Cardiac fibroblast (primary cell): ENCODE data around the gene TRPC4AP.

Experiments
- DNase-seq, 2 donors: peaks; one replicate each; pipeline versions ENCODE4 v3.0.0 to v3.0.0-alpha.2; 2010; ENCODE audit warnings: low read depth in 2 of 2
- H3K4me3 ChIP-seq, 2 donors: replicated peaks in 1 of 2; 1 replicate in 1 of 2; 2 replicates in 1 of 2; pipeline ENCODE4 v1.5.1; 2011; ENCODE audit warnings: low read depth in 2 of 2, low read length in 2 of 2, mild to moderate bottlenecking in 2 of 2, moderate library complexity in 1 of 2
- TF ChIP-seq, protein P1 (sequence below): IDR thresholded peaks from one replicate; pipeline ENCODE4 v1.5.1; 2011; ENCODE audit warnings: low read depth, mild to moderate bottlenecking, low read length, inconsistent platforms

TRPC4AP gene

DNA sequence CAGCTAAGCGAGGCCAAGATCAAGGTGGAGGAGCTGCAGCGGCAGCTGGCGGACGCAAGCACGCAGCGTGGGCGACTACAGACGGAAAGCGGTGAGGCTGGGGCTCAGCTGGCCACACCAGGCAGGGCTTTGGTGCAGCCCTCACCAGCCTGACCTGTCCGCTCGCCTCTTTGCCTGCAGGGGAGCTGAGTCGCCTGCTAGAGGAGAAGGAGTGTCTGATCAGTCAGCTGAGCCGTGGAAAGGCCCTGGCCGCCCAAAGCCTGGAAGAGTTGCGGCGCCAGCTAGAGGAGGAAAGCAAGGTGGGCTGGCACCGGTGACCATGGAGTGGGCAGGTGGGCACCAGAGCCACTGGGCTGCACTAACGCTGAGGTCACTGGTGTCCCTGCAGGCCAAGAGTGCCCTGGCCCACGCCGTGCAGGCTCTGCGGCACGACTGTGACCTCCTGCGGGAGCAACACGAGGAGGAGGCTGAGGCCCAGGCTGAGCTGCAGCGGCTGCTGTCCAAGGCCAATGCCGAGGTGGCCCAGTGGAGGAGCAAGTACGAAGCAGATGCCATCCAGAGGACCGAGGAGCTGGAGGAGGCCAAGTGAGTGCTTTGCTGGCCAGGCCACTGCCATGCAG lies 94.2 kb downstream of the TRPC4AP start:
- no peak for DNase-seq
- H3K4me3 ChIP-seq, result no peak overlapping the region
- TF ChIP-seq, protein P1, sequence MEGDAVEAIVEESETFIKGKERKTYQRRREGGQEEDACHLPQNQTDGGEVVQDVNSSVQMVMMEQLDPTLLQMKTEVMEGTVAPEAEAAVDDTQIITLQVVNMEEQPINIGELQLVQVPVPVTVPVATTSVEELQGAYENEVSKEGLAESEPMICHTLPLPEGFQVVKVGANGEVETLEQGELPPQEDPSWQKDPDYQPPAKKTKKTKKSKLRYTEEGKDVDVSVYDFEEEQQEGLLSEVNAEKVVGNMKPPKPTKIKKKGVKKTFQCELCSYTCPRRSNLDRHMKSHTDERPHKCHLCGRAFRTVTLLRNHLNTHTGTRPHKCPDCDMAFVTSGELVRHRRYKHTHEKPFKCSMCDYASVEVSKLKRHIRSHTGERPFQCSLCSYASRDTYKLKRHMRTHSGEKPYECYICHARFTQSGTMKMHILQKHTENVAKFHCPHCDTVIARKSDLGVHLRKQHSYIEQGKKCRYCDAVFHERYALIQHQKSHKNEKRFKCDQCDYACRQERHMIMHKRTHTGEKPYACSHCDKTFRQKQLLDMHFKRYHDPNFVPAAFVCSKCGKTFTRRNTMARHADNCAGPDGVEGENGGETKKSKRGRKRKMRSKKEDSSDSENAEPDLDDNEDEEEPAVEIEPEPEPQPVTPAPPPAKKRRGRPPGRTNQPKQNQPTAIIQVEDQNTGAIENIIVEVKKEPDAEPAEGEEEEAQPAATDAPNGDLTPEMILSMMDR, result no peak

DNA sequence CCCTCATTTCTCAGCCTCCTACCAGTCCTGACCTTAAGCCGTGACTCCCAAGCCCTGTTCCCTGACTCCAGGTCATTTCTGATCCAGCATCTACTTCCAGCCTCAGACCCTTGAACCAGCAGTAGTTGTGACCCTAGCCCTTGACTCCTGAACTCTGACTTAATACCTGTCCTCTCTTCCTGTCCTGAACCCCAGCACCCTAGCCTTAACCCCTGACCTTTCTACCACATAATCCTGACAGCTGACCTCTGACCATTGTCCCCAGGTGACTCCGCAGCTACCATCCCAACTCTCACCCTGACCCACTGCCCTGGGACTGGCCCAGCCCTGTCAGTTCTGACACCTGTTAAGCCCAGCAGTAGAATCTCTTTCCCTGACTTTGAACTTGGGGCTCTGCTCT lies 94.8 kb downstream of the TRPC4AP start:
- TF ChIP-seq, protein P1, result no peak
- DNase-seq, result no peak

DNA sequence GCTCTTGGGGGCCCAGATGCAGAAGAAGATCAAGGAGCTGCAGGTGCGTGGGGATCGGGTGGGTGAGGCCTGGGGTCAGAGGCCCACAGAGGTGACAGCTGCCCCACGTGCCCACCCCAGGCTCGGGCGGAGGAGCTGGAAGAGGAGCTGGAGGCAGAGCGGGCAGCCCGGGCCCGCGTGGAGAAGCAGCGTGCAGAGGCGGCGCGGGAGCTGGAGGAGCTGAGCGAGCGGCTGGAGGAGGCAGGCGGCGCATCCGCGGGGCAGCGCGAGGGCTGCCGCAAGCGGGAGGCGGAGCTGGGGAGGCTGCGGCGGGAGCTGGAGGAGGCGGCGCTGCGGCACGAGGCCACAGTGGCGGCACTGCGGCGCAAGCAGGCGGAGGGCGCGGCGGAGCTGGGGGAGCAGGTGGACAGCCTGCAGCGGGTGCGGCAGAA lies 95.5 kb downstream of the TRPC4AP start:
- TF ChIP-seq, protein P1, result no peak
- DNase-seq, result no peak
- no peak overlapping the region for H3K4me3 ChIP-seq

More for the DNA sequence above, 94.8 kb downstream of the TRPC4AP start:
- H3K4me3 ChIP-seq, result no peak overlapping the region

DNA sequence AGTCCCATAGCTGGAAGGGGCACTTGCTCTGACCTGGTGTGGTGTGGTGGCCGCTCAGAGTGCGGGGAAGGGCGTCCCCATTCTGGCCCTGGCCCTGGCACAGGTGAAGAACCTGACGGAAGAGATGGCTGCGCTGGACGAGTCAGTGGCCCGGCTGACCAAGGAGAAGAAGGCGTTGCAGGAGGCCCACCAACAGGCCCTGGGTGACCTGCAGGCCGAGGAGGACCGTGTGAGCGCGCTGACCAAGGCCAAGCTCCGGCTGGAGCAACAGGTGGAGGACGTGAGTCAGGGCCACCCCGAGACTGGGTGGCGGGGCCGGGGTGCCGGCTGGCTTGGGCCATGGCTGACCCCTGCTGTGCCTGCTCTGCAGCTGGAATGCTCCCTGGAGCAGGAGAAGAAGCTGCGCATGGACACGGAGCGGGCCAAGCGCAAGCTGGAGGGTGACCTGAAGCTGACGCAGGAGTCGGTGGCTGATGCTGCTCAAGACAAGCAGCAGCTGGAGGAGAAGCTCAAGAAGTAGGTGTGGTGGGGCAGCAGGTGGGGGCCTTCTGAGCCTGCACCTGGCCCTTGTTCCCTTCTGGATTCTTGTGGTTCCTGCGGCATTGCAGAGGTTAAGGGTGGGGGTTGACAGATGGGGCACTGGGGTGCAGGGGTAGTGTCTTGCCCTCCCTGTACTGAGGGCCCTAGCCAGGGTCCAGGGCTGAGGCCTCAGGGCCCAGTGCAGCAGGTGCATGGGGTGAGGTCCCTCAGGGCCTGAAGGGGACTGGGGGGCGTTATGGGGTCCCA lies 96.2 kb downstream of the TRPC4AP start:
- DNase-seq, result no peak
- TF ChIP-seq, protein P1, result no peak
- no peak overlapping the region for H3K4me3 ChIP-seq

DNA sequence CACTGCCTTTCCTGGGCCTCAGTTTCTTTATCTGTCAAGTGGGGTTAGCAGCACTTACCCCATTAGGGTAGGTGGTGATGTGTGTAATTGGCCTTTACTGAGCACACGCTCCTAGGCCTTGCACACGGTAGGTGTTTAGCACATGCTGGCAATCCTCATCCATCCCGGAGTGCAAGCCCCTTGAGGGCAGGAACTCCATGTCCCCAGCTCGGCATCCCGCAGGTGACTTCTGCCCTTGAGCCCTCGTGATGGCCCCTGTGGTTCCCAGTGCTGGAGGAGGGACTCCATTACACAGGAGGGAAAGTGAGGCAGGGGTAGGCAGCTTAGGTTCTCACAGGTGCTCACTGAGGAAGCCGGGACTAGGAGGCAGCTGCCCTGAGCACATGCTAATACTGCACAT lies 96.9 kb downstream of the TRPC4AP start:
- DNase-seq, result no peak
- no peak overlapping the region for H3K4me3 ChIP-seq
- TF ChIP-seq, protein P1, result no peak

DNA sequence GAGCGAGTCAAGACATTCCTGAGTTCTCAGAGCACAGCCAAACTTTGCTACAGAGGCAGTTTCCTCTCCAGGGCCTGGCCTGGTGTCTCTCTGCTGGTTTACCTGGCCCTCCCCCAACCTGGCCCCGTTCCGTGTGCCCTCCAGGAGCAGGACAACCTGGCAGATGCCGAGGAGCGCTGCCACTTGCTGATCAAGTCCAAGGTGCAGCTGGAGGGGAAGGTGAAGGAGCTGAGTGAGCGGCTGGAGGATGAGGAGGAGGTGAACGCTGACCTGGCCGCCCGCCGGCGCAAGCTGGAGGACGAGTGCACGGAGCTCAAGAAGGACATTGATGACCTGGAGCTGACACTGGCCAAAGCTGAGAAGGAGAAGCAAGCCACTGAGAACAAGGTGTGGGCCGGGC lies 97.4 kb downstream of the TRPC4AP start:
- TF ChIP-seq, protein P1, result no peak
- H3K4me3 ChIP-seq, result no peak overlapping the region
- no peak for DNase-seq
